ENCODE measurements around the gene RRP12. TPM values are rescaled to one million over a fixed set of nuclear protein-coding genes. Genes with fewer than 3 reads are reported as not detected.

Gene RRP12
- total RNA-seq, 2 donors from 2014 or later, result 29.6 to 61.9 TPM

- Mint-ChIP-seq H3K36me3 (ENCODE audit: low read depth) (peaks cover 95% of the 10 kb centered on the region), H3K27ac (no peak overlapping the region), H3K4me1 (no peaks in the 10 kb centered on the region), H3K4me3 (no peak overlapping the region), H3K27me3 (no peaks in the 10 kb centered on the region), H3K9me3 (no peaks in the 10 kb centered on the region)
- ATAC-seq (replicated peaks), result no peak
These were observed 8.0 kb downstream of the RRP12 start for GRCh38 chr10:97393034-97393573.

- Mint-ChIP-seq H3K36me3 (ENCODE audit: low read depth) (peaks cover 96% of the 10 kb centered on the region), H3K4me1 (no peaks in the 10 kb centered on the region), H3K27me3 (no peaks in the 10 kb centered on the region), H3K27ac (no peak overlapping the region), H3K4me3 (no peak overlapping the region), H3K9me3 (no peaks in the 10 kb centered on the region)
- no peak for ATAC-seq (replicated peaks)
These were observed 11.0 kb downstream of the RRP12 start for GRCh38 chr10:97390091-97390490.

- no peak overlapping the region for H3K4me3 Mint-ChIP-seq
- peaks cover 90% of the 10 kb centered on the region for H3K36me3 Mint-ChIP-seq (ENCODE audit: low read depth)
- no peaks in the 10 kb centered on the region for H3K9me3 Mint-ChIP-seq
- no peak overlapping the region for H3K27ac Mint-ChIP-seq
- no peaks in the 10 kb centered on the region for H3K4me1 Mint-ChIP-seq
- no peaks in the 10 kb centered on the region for H3K27me3 Mint-ChIP-seq
- no peak for ATAC-seq (replicated peaks)
These were observed 13.0 kb downstream of the RRP12 start for GRCh38 chr10:97388152-97388551.

- Mint-ChIP-seq H3K9me3 (no peaks in the 10 kb centered on the region), H3K4me3 (no peak overlapping the region), H3K4me1 (no peaks in the 10 kb centered on the region), H3K27ac (no peak overlapping the region), H3K36me3 (ENCODE audit: low read depth) (peaks cover 91% of the 10 kb centered on the region), H3K27me3 (no peaks in the 10 kb centered on the region)
- ATAC-seq (replicated peaks), result no peak
These were observed 15.6 kb downstream of the RRP12 start for GRCh38 chr10:97385565-97385964.

- no peak for ATAC-seq (replicated peaks)
- no peak overlapping the region for H3K27ac Mint-ChIP-seq
- H3K27me3 Mint-ChIP-seq, result no peaks in the 10 kb centered on the region
- no peak overlapping the region for H3K4me3 Mint-ChIP-seq
- no peaks in the 10 kb centered on the region for H3K9me3 Mint-ChIP-seq
- no peaks in the 10 kb centered on the region for H3K4me1 Mint-ChIP-seq
- peaks cover 91% of the 10 kb centered on the region for H3K36me3 Mint-ChIP-seq (ENCODE audit: low read depth)
These were observed 16.5 kb downstream of the RRP12 start for GRCh38 chr10:97384641-97385040.

- no peak for ATAC-seq (replicated peaks)
- H3K27me3 Mint-ChIP-seq, result no peaks in the 10 kb centered on the region
- H3K27ac Mint-ChIP-seq, result no peak overlapping the region
- H3K4me1 Mint-ChIP-seq, result no peaks in the 10 kb centered on the region
- no peak overlapping the region for H3K4me3 Mint-ChIP-seq
- H3K36me3 Mint-ChIP-seq (ENCODE audit: low read depth), result peaks cover 91% of the 10 kb centered on the region
- H3K9me3 Mint-ChIP-seq, result no peaks in the 10 kb centered on the region
These were observed 17.0 kb downstream of the RRP12 start for GRCh38 chr10:97384156-97384555.

- H3K4me1 Mint-ChIP-seq, result no peaks in the 10 kb centered on the region
- no peak overlapping the region for H3K4me3 Mint-ChIP-seq
- no peak for ATAC-seq (replicated peaks)
- peaks cover 84% of the 10 kb centered on the region for H3K36me3 Mint-ChIP-seq (ENCODE audit: low read depth)
- no peak overlapping the region for H3K27ac Mint-ChIP-seq
- H3K27me3 Mint-ChIP-seq, result no peaks in the 10 kb centered on the region
- H3K9me3 Mint-ChIP-seq, result no peaks in the 10 kb centered on the region
These were observed 18.0 kb downstream of the RRP12 start for GRCh38 chr10:97383159-97383558.

GRCh38 chr10:97381626-97382025 is 19.5 kb downstream of the RRP12 start:
- Mint-ChIP-seq H3K9me3 (no peaks in the 10 kb centered on the region), H3K4me1 (no peaks in the 10 kb centered on the region), H3K4me3 (no peak overlapping the region), H3K27ac (no peak overlapping the region), H3K36me3 (ENCODE audit: low read depth) (peaks cover 84% of the 10 kb centered on the region), H3K27me3 (no peaks in the 10 kb centered on the region)
- ATAC-seq (replicated peaks), result no peak

GRCh38 chr10:97380516-97380915 is 20.6 kb downstream of the RRP12 start:
- Mint-ChIP-seq H3K27me3 (no peaks in the 10 kb centered on the region), H3K9me3 (no peaks in the 10 kb centered on the region), H3K27ac (no peak overlapping the region), H3K4me3 (no peak overlapping the region), H3K36me3 (ENCODE audit: low read depth) (peaks cover 85% of the 10 kb centered on the region), H3K4me1 (no peaks in the 10 kb centered on the region)
- no peak for ATAC-seq (replicated peaks)

- Mint-ChIP-seq H3K4me3 (no peak overlapping the region), H3K27me3 (no peaks in the 10 kb centered on the region), H3K4me1 (no peaks in the 10 kb centered on the region), H3K27ac (no peak overlapping the region), H3K9me3 (no peaks in the 10 kb centered on the region), H3K36me3 (ENCODE audit: low read depth) (peaks cover 90% of the 10 kb centered on the region)
- ATAC-seq (replicated peaks), result no peak
These were observed 21.9 kb downstream of the RRP12 start for GRCh38 chr10:97378933-97379921.

GRCh38 chr10:97376413-97376812 is 24.7 kb downstream of the RRP12 start:
- H3K36me3 Mint-ChIP-seq (ENCODE audit: low read depth), result peaks cover 86% of the 10 kb centered on the region
- H3K9me3 Mint-ChIP-seq, result no peaks in the 10 kb centered on the region
- H3K27me3 Mint-ChIP-seq, result no peaks in the 10 kb centered on the region
- no peak overlapping the region for H3K27ac Mint-ChIP-seq
- H3K4me3 Mint-ChIP-seq, result no peak overlapping the region
- no peaks in the 10 kb centered on the region for H3K4me1 Mint-ChIP-seq
- no peak for ATAC-seq (replicated peaks)

- Mint-ChIP-seq H3K27me3 (no peaks in the 10 kb centered on the region), H3K27ac (no peak overlapping the region), H3K9me3 (no peaks in the 10 kb centered on the region), H3K4me1 (no peaks in the 10 kb centered on the region), H3K36me3 (ENCODE audit: low read depth) (peaks cover 93% of the 10 kb centered on the region), H3K4me3 (no peak overlapping the region)
- ATAC-seq (replicated peaks), result no peak
These were observed 27.7 kb downstream of the RRP12 start for GRCh38 chr10:97373456-97373855.

- Mint-ChIP-seq H3K27me3 (no peaks in the 10 kb centered on the region), H3K36me3 (ENCODE audit: low read depth) (peaks cover 93% of the 10 kb centered on the region), H3K9me3 (no peaks in the 10 kb centered on the region), H3K4me3 (no peak overlapping the region), H3K4me1 (no peaks in the 10 kb centered on the region), H3K27ac (no peak overlapping the region)
- no peak for ATAC-seq (replicated peaks)
These were observed 28.8 kb downstream of the RRP12 start for GRCh38 chr10:97372233-97372875.

GRCh38 chr10:97371696-97372095 is 29.4 kb downstream of the RRP12 start:
- no peak for ATAC-seq (replicated peaks)
- Mint-ChIP-seq H3K27ac (no peak overlapping the region), H3K27me3 (no peaks in the 10 kb centered on the region), H3K36me3 (ENCODE audit: low read depth) (peaks cover 93% of the 10 kb centered on the region), H3K4me1 (no peaks in the 10 kb centered on the region), H3K4me3 (no peak overlapping the region), H3K9me3 (no peaks in the 10 kb centered on the region)
